CD4-positive, alpha-beta T cell treated with Interferon alpha-2 for 1 hour (primary cell): ENCODE measurements around the gene KHNYN.

Experiments used
- DNase-seq, 2 donors: peaks; one replicate each; pipeline ENCODE4 v3.0.0-alpha.2; 2020 to 2022

KHNYN gene

DNA sequence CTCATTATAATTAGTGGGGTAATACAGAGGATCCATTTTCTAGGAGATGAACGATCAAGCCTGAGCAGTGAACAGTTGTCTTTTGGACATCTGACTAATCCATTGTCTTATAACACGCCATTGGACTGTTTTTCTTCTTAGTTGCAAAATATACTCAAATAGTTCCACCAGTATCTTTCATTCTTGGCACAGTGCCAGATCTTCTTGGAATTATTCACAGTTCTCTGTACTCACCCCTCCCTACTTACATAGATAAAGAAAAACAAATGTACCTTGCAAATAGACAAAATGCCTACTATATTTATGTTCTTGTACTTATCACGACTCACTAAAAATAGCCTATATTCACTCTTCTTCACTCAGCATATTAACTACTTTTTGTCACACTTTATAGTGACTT is 4.0 kb upstream of the KHNYN start:
- DNase-seq, result peak in 1 of 2 donors; percentile 62

DNA sequence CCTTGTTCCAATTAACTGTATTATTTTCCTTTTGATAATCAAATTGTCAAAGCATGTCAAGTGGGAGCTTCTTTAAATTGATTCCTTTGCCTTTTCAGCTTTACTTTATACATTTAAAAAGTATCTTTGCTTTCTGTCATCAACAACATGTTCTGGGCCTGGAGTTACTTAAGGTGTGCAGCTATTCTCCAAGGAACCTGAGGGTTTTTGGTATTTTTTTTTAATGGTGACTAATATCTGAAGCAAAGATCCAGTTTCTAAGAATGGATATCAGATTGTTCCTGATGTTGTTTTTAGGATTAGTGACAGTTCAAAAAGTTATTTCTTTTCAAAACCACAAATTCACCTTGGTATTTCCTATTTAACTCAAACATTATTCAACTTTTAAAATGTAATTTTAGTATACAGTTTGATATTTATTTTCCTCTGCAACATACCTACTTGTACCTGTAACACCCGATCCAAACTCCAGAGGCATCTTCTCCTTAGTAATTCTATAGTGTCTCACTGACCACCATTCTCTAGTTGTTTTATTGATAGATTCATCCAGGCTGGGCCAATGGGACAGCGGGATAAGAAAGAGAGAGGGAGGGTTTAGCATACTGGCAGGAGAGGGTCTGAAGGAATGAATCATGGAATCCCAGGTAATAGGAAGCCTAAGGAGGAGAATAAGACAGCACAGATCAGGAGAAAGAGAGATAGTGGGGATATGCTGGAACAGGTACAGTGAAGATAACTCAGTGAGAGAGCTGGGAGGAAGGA is 3.4 kb upstream of the KHNYN start:
- no peak for DNase-seq

DNA sequence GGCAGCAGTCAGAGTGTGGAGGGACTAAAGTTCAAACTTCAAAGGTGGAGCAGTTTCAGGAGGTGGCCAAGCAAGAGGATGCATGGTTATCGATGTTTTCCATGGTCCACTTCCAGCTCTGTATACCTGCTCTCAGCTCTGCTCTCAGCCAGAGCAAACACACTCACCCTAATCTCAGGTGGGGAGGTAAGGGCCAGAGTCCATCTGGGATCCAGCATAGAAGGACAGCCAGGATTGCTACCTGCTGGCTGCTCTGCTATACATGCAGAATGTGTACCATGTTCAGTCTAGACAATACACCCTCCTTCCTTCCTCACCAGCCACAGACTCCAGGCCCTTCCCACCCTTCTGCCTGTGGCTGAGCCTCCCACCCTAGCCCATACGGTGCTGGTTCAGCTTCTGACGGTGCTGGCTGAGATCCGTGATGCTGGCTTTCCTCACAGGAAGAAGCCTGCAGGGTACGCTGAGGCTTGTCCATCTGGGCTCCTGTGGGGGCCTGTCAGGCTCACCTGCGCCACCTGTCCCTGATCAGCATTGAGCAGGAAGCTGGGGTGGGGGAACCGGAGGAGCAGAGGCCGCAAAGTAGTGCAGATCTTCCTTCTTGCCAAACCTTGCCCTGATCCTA is 2.7 kb upstream of the KHNYN start:
- DNase-seq, result peak in 1 of 2 donors; percentile 36

DNA sequence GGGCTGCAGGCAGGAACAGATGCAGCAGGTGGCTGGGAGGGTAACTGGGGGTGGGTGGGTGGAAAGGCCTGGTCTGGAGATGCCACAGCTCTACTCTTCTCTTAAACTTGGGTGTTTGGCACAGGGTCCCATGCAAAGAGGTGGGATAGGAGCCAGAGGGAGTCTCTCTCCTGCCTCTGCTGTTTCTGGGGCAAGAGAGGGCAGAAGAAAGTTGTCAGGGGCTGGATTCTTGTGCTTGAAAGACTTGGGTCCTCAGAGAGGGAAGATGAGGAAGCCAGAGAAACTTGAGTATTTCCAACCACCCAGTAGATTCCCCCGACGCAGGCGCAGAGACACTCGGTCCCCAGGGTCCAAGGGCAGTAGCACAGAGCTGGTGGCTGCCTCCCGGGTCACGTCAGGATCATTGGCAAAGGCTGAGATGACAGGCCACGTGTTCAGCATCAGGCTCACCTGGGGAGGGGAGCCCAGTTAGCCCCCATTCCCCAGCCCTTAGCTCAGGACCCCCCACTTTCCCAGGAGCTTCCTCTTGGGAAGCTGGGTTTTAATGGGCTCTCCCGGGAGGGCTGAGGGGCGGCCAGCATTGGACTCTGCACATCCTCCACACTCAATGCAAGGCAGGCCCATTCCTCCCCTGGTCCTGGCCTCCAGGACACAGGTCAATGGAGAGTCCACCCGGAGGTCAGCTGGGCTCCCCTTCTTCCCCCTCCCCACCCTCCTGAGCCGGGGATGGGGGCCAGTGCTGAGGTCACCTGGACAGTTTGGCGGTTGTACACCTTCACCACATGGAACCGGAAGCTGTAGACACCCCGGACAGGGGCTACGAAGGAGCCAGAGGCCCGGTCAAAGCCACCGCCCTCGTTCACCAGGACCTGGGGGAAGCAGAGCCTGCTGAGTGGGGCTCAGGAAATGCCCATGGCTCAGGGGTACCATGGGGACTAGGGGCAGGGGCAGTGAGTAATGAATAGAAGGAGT is 1.9 kb upstream of the KHNYN start:
- no peak for DNase-seq

DNA sequence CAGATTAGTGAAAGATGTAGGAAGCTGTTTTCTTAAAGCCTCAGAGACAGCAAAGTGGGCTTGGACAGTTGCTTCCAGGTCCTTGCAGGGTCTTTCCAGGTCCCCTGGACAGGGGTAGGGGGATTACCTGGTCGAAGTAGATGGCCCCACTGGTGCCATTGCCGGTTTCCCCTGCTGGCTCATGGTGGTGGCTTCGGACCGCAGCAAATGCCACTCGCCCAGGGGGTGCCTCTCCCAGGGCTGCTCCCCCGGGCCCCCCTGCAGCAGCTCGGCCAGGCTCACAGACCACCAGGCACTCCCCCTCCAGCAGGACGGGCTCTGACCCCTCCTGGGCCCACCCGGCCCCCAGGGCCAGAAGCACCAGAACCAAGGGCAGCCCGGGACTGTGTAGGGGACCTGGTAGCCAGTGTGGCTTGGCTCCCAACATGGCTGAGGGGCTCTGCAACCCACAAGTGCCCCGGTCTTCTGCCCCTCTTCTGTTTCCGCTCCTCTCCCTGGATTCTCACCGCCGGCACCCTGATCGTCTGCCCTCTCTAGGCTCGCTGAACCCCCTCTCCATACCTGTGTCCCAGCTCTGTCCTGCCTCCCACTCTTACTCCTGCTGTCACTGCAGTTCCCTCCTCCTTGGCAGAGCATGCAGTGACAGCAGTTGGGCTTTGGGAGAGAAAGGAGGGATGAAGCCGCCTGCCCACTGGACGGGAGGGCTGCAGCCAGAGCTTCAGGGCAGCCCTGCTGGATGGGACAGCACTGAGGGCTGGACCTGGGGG is 943 bp upstream of the KHNYN start:
- DNase-seq, result no peak

DNA sequence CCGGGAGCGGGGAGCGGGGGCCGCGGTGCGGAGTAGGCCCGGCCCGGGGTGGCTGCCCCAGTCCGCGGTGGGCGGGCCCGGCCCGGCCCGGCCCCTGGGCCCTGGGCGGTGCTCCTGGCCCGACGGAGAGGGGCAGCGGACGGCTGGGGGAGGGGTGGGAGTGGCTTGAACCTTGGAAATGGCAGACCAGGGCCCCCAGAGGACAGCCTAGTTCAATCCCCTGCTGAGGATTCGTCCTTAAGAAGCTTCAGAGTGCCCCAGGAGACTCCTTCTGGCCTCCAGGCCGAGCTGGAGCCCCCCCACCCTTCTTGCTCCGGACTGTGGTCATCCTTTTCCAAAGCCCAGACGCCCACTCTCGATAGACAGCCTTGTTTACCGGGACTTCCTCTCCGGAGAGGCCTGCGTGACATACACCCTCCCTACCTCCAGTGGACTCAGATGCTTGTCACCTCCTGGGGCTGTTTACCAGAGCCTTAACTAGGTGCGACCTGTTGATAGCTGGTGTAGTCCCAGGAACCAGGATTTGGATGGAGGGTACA is 458 bp downstream of the KHNYN start:
- DNase-seq, result peak; percentile 52 to 60

DNA sequence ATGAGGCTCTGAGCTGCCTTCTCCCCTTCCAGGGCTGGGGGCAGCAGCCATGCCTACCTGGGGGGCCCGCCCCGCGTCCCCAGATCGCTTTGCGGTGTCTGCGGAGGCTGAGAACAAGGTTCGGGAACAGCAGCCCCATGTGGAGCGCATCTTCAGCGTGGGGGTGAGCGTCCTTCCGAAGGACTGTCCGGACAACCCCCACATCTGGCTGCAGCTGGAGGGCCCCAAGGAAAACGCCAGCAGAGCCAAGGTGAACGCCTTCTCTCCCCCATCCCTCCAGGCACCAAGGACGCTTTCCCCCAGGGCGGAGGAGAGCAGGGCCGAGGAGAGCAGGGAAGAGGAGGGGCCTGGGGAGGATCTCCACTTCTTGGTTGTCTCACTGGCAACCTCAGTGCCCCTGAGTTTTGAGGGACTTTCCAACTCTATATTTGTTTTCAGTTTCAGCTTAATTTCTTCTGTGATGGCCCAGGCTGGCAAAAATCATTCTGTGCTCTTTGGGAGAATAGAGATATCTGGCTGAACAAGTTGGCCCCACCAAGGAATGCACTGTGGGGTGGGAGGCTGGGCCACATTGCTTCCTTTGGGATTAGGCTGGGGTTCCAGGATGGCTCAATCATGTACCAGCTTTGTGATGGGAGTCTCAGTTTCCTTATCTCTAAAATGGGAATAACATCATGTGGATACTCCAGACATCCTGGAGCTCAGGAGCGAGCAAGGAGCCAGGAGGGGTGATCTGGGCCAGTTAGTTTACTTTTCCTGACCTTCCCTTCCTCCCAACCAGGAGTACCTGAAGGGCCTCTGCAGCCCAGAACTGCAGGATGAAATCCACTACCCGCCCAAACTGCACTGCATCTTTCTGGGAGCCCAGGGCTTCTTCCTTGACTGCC is 1.2 kb downstream of the KHNYN start:
- DNase-seq, result peak; percentile 74

DNA sequence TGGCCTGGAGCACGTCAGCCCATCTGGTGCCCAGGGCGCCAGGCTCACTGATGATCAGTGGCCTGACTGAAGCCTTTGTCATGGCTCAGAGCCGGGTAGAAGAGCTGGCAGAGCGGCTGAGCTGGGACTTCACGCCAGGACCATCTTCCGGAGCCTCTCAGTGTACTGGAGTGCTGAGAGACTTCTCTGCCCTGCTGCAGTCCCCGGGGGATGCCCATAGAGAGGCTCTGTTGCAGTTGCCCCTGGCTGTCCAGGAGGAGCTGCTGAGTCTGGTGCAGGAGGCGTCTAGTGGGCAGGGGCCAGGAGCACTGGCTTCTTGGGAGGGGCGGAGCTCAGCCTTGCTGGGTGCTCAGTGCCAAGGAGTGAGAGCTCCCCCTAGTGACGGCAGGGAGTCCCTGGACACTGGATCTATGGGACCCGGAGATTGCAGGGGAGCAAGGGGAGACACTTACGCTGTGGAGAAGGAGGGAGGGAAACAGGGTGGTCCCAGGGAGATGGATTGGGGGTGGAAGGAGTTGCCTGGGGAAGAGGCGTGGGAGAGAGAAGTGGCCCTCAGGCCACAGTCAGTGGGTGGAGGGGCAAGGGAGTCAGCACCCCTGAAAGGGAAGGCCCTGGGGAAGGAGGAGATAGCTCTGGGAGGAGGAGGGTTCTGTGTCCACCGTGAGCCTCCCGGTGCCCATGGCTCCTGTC is 2.0 kb downstream of the KHNYN start:
- DNase-seq, result peak; percentile 90 to 93

DNA sequence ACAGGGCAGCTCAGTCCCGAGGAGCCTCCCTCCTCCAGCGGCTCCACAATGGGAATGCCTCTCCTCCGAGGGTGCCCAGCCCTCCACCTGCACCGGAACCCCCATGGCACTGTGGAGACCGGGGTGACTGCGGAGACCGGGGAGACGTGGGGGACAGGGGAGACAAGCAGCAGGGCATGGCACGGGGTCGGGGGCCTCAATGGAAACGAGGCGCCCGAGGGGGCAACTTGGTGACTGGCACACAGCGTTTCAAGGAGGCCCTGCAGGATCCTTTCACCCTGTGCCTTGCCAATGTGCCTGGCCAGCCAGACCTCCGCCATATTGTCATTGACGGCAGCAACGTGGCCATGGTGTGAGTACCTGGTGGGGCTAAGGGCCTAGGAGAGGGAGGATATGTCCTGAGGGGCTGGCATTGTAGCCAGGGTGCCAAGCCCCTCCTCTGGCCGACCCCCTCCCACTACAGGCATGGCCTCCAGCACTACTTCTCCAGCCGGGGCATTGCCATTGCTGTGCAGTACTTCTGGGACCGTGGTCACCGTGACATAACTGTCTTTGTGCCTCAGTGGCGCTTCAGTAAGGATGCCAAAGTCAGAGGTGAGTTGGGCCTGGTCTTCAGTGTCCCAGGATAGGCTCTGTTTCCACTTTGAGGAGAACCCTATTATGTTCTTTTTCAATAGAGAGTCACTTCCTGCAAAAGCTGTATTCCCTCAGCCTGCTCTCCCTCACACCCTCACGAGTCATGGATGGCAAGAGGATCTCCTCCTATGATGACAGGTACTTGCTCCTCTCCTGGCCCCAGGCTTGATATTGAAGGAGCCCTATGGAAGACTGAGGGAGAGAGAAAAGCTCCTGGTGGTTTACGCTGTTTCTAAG is 2.7 kb downstream of the KHNYN start:
- DNase-seq, result no peak

DNA sequence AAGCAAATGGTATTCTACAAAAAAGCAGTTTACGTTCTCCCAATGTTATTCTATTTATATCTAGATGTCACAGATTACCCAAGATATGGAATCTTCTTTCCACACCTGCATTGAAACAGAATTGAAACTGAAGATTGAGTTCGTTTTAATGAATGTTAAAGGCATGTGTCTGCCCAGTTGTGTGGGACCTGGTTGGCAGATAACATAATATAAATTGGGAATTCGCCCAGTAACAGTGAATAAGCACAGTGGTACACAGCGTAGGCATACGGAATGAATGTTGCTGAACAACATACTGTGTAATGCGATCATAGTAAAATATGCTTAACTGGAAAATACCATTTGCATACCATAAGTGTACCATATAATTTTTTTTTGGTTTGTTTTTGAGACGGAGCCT is 4.3 kb downstream of the KHNYN start:
- no peak for DNase-seq

DNA sequence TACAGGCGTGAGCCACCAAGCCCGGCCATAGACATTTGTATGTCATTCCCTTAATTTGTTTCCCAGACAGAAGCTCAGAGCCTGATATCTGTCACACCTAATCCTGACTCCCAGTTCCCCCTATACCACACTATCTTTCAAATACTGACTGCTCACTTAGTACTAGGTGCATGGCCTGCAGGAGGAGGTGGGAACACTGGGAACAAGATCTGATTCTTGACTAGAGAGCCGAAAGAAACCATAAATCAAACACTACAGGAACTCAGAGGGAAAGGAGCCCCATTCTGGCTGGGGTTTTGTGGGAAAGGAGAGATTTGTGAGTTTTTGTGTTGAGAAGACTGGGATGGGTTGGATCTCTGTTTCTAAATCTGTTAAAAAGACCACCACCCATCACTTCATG is 4.9 kb downstream of the KHNYN start:
- no peak for DNase-seq

DNA sequence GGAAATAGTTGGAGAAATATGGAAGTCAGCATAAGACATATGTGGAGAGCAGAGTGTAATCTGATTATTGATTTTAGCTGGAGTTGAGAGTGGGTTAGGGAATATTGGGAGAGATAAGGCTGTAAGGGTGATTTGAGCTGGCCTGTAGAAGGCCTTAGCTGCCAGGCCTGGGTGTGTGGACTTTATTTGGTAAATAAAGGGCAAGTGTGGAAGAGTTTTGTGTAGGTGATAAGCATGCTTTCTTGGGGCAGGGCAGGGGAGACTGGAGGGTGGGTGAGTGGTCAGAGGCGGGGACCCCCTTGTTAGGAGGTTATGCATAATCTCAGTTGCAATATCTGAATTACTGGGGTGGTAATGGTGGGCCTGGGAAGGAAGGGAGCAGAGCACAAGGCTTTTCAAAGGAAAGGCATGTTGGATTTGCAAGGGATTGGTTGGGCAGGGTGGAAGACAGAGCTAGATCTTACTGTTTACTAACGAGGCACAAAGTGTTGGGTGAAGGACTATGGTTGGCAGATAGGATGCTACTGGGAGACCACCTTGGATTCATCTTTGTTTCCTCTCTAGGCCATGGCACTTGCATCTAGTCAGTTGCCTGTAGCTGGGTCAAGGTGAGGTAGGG is 5.5 kb downstream of the KHNYN start:
- DNase-seq, result no peak

DNA sequence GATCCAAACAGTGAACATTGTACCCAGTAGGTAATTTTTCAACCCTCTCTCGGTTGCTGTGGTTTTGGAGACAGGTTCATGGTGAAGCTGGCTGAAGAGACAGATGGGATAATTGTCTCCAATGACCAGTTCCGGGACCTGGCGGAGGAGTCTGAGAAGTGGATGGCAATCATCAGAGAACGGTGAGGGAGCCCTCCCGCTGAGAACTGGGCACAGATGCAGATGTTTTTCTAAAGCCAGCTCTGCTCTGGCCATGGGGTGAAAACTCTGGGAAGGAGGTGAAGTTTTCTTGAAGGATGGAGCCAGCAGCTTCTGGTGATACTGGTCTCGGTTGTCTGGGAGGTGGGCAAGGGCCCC is 6.2 kb downstream of the KHNYN start:
- DNase-seq, result no peak

DNA sequence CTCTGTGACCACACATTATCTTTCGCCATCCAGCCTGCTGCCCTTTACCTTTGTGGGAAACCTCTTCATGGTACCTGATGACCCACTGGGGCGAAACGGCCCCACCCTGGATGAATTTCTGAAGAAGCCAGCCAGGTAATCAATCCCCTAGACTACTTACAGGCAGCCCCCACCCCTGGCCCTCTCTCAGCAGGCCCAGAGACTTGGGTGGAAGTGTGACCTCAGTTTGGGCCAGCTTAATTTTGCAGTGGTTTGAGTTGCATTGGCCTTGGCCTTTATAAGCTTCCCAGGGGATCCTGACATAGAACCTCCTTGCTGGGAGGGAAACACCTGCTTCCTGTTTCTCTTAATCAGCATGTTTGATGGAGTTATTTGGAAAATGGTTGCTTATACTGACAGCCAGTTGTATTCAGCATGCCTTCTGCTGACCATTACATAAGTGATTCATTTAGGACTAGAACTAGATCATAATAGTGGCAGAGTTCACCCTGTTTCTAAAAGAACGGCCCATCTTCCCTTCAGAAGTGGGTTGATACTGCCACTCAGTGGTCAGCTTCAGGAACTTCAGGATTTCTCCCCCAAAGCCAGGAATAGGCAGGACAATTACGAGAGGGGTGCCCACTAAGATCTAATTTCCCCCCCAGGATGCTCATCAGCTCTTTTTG is 6.7 kb downstream of the KHNYN start:
- peak; percentile 49 to 75 for DNase-seq

DNA sequence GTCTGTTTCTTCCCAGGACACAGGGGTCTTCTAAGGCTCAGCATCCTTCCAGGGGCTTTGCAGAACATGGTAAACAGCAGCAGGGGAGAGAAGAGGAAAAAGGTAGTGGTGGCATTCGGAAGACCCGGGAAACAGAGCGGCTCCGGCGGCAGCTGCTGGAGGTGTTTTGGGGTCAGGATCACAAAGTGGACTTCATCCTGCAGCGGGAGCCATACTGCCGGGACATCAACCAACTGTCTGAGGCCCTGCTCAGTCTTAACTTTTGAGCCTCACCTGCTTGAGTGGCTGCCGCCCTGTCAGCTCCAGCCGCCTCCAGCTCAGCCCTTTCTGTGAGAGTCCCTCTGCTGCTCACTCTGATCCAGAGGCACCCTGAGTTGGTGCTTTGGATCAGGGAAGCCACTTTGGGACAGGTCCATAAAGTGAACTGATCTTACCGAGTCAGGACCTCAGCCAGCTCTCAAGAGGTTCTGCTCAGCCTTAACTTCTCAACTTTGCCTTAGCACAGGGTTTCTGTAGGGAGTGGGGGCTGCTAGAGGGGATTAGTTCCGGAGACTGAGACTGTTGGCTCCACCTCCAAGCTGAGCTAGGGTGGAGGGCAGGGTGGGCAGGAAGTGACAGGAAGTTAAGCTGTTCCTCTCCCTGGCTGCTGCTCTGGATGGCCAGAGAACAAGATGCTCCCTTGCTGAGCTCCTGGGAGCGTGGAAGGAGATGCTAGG is 7.4 kb downstream of the KHNYN start:
- DNase-seq, result no peak

DNA sequence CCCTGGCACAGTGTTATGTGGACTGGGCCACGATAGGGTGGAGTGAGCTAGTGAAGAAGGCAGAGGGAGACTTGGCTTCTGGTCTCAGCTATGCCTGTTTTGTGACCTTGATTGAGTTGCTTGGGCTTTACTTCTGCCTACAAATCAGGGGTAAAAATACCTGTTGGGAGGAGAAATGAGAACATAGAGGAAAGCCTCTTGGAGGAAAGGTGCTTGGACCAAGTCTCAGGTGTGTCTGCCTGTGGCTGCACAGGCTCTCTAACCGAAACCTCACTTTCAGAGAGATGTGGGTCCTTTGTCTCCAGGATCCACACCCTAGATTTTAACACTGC is 7.9 kb downstream of the KHNYN start:
- no peak for DNase-seq

DNA sequence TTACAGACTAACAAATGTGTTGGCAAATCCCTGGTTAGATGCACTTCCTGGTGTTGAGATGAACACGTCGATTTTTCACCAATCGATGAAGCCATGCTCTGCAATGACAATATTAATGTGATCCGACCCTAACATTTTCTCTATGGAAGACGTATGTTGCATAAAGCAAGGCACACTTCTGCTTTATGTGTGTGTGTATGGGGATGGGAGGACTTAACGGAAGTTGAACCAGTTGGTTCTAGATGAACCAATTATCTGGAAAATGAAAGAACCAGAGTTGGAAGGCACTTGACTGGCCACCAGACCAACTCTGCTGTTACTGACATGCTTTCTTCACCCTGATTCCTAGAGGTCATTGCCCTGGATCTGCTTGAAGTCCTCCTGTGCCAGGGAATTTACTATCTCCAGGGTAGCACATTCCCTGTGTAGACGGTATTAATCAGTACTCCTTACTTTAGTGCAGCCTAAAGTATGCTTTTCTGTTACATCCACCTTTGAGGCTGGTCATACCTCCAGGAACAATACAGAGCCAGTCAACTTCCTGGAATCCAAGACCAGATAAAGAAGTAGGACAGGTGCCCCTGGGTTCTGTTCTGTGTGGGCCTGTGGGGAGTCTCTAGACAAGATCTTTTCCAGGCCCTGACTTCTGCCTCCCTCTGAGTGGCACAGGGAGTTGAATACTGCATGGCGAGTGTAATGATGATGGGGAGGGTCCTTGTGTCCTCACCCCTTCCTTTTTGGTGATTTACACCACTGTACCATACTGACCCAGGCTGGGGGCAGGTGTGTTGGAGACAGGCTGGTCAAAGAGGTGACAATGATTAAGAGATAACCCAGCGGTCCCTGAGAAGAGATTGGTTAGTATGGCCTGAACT is 8.7 kb downstream of the KHNYN start:
- DNase-seq, result no peak
